IMR-90 (cell line): ENCODE results near the gene UGGT2.

Source experiments
- BHLHE40 ChIP-seq: fragments of 150-350 bp; IDR thresholded peaks from 2 replicates; pipeline ENCODE4 v1.6.1; 2016; ENCODE audit warnings: mild to moderate bottlenecking, low read depth, low read length
- CEBPB ChIP-seq: IDR thresholded peaks from 2 replicates; pipeline ENCODE4 v1.6.1; 2012; ENCODE audit warnings: low read depth, low read length, improper control_type of control experiment
- CHD1 ChIP-seq: IDR thresholded peaks from 2 replicates; pipeline ENCODE4 v1.6.1; 2012; ENCODE audit warnings: low read depth, low read length, improper control_type of control experiment
- CTCF ChIP-seq: conservative IDR thresholded peaks from 2 replicates; pipeline ENCODE4 v1.5.1; 2012; ENCODE audit warnings: mild to moderate bottlenecking, low read depth, low read length, improper control_type of control experiment
- ELK1 ChIP-seq: fragments of 150-350 bp; IDR thresholded peaks from 2 replicates; pipeline ENCODE4 v1.6.1; 2016; ENCODE audit warnings: low read depth, mild to moderate bottlenecking, low read length, moderate library complexity, borderline replicate concordance
- MAFK ChIP-seq: IDR thresholded peaks from 2 replicates; pipeline ENCODE4 v1.6.1; 2012; ENCODE audit warnings: low read depth, low read length, improper control_type of control experiment
- MXI1 ChIP-seq: IDR thresholded peaks from 2 replicates; pipeline ENCODE4 v1.6.1; 2012; ENCODE audit warnings: low read depth, mild to moderate bottlenecking, low read length, moderate library complexity, borderline replicate concordance
- NFE2L2 ChIP-seq: fragments of 150-350 bp; IDR thresholded peaks from 2 replicates; pipeline ENCODE4 v1.6.1; 2016; ENCODE audit warnings: low read depth, mild to moderate bottlenecking, low read length
- POLR2A ChIP-seq: IDR thresholded peaks from 2 replicates; pipeline ENCODE4 v1.6.1; 2012; ENCODE audit warnings: mild to moderate bottlenecking, low read depth, low read length
- RAD21 ChIP-seq: IDR thresholded peaks from 2 replicates; pipeline ENCODE4 v1.6.1; 2012; ENCODE audit warnings: low read length, improper control_type of control experiment
- RFX5 ChIP-seq: IDR thresholded peaks from 2 replicates; pipeline ENCODE4 v1.8.0; 2012; ENCODE audit warnings: low read depth, mild to moderate bottlenecking, low read length, moderate library complexity
- SMC3 ChIP-seq: fragments of 150-350 bp; IDR thresholded peaks from 2 replicates; pipeline ENCODE4 v1.6.1; 2016; ENCODE audit warnings: low read depth, mild to moderate bottlenecking, antibody characterized with exemption, low read length, moderate library complexity
- USF2 ChIP-seq: fragments of 150-350 bp; IDR thresholded peaks from 2 replicates; pipeline ENCODE4 v1.6.1; 2017; ENCODE audit warnings: mild to moderate bottlenecking, antibody characterized with exemption, low read length, low read depth

GRCh38 chr13:96036515-96036914 is 16.7 kb downstream of the UGGT2 start:
- TF ChIP-seq CTCF (no peak), CHD1 (no peak), CEBPB (no peak), USF2 (no peak), MXI1 (no peak), ELK1 (no peak), SMC3 (no peak), POLR2A (no peak), RFX5 (no peak), NFE2L2 (no peak), MAFK (no peak), BHLHE40 (no peak), RAD21 (no peak)
